DOHH2 (cell line): ENCODE measurements around the gene KRTAP5-2.

Experiments
- CTCF ChIP-seq: fragments of 200-600 bp; sonication (generic); IDR thresholded peaks from one replicate; pipeline ENCODE4 v1.5.1; 2014; ENCODE audit warnings: antibody characterized with exemption, mild to moderate bottlenecking, low read depth, low read length; ENCODE audit not compliant: poor library complexity, severe bottlenecking
- EZH2phosphoT487 ChIP-seq: fragments of 200-600 bp; sonication (generic); IDR thresholded peaks from 2 replicates; pipeline ENCODE4 v1.6.1; 2017; ENCODE audit warnings: borderline replicate concordance, mild to moderate bottlenecking, antibody characterized with exemption, low read length, moderate library complexity, mixed read lengths

GRCh38 chr11:1628506-1629325 is 30.6 kb upstream of the KRTAP5-2 start:
- peak; percentile 95 for TF ChIP-seq CTCF
- no peak for TF ChIP-seq EZH2phosphoT487
